ENCODE data around the gene DGKA. TPM values are rescaled to one million over a fixed set of nuclear protein-coding genes. Genes with fewer than 3 reads are reported as not detected.

Gene DGKA
- total and polyA plus RNA-seq, 2 of the 13 experiments (the other 11 are each of a cell fraction or from before 2014, with no cell fraction given): 2.4 to 5.4 TPM

DNA sequence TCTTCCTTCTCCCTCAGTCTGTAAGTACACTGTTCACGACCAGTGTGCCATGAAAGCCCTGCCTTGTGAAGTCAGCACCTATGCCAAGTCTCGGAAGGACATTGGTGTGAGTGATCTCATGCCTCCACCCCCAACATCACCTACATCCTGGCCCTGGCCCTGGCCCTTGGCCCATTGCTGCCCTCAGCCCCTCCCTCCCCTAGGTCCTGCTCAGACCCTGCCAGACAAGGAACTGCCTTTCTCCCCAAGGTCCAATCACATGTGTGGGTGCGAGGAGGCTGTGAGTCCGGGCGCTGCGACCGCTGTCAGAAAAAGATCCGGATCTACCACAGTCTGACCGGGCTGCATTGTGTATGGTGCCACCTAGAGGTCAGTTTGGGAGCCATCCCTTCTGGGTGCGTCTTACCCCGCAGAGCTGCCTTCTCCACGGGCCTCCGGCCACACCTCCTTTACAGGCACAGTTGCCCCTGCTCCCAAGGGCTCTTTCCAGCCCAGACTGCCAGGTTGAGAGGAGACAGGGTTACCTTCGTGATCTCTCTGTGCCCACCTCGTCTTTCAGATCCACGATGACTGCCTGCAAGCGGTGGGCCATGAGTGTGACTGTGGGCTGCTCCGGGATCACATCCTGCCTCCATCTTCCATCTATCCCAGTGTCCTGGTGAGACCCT, 9.2 kb downstream of the DGKA start (continued):
- TF ChIP-seq HDAC1 (CRISPR knock-in tag; IDR thresholded peaks at IDR 0.05): no peak
- no peak for TF ChIP-seq MAZ (IDR thresholded peaks at IDR 0.05; ENCODE audit: borderline replicate concordance, low read depth, low read length)
- TF ChIP-seq MAZ (CRISPR knock-in tag; IDR thresholded peaks at IDR 0.05; ENCODE audit: low read depth): 0 out of 2 replicates have a peak, but pooled peaks have one; percentile 20
- peak; percentile 53; the same call in 1 of the 2 replicates for TF ChIP-seq ZNF230 (CRISPR knock-in tag; IDR thresholded peaks at IDR 0.05)
- TF ChIP-seq ZNF782 (CRISPR knock-in tag; IDR thresholded peaks at IDR 0.05; ENCODE audit: borderline replicate concordance): no peak
- TF ChIP-seq ZNF556 (CRISPR knock-in tag; IDR thresholded peaks at IDR 0.05; ENCODE audit: borderline replicate concordance): peak; percentile 49; the same call in 1 of the 2 replicates
- TF ChIP-seq FIP1L1 (IDR thresholded peaks at IDR 0.05; ENCODE audit: borderline replicate concordance, insufficient read depth, low read depth, low read length): no peak
- TF ChIP-seq ZNF256 (CRISPR knock-in tag; conservative IDR thresholded peaks at IDR 0.05): no peak
- TF ChIP-seq MTF1 (CRISPR knock-in tag; IDR thresholded peaks at IDR 0.05): no peak
- no peak for TF ChIP-seq CREB1 (IDR thresholded peaks at IDR 0.05)
- no peak for TF ChIP-seq CREB1 (CRISPR knock-in tag; IDR thresholded peaks at IDR 0.05)
- TF ChIP-seq, protein P1, sequence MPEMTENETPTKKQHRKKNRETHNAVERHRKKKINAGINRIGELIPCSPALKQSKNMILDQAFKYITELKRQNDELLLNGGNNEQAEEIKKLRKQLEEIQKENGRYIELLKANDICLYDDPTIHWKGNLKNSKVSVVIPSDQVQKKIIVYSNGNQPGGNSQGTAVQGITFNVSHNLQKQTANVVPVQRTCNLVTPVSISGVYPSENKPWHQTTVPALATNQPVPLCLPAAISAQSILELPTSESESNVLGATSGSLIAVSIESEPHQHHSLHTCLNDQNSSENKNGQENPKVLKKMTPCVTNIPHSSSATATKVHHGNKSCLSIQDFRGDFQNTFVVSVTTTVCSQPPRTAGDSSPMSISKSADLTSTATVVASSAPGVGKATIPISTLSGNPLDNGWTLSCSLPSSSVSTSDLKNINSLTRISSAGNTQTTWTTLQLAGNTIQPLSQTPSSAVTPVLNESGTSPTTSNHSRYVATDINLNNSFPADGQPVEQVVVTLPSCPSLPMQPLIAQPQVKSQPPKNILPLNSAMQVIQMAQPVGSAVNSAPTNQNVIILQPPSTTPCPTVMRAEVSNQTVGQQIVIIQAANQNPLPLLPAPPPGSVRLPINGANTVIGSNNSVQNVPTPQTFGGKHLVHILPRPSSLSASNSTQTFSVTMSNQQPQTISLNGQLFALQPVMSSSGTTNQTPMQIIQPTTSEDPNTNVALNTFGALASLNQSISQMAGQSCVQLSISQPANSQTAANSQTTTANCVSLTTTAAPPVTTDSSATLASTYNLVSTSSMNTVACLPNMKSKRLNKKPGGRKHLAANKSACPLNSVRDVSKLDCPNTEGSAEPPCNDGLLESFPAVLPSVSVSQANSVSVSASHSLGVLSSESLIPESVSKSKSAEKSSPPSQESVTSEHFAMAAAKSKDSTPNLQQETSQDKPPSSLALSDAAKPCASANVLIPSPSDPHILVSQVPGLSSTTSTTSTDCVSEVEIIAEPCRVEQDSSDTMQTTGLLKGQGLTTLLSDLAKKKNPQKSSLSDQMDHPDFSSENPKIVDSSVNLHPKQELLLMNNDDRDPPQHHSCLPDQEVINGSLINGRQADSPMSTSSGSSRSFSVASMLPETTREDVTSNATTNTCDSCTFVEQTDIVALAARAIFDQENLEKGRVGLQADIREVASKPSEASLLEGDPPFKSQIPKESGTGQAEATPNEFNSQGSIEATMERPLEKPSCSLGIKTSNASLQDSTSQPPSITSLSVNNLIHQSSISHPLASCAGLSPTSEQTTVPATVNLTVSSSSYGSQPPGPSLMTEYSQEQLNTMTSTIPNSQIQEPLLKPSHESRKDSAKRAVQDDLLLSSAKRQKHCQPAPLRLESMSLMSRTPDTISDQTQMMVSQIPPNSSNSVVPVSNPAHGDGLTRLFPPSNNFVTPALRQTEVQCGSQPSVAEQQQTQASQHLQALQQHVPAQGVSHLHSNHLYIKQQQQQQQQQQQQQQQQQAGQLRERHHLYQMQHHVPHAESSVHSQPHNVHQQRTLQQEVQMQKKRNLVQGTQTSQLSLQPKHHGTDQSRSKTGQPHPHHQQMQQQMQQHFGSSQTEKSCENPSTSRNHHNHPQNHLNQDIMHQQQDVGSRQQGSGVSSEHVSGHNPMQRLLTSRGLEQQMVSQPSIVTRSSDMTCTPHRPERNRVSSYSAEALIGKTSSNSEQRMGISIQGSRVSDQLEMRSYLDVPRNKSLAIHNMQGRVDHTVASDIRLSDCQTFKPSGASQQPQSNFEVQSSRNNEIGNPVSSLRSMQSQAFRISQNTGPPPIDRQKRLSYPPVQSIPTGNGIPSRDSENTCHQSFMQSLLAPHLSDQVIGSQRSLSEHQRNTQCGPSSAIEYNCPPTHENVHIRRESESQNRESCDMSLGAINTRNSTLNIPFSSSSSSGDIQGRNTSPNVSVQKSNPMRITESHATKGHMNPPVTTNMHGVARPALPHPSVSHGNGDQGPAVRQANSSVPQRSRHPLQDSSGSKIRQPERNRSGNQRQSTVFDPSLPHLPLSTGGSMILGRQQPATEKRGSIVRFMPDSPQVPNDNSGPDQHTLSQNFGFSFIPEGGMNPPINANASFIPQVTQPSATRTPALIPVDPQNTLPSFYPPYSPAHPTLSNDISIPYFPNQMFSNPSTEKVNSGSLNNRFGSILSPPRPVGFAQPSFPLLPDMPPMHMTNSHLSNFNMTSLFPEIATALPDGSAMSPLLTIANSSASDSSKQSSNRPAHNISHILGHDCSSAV (CRISPR knock-in tag; IDR thresholded peaks at IDR 0.05; ENCODE audit: borderline replicate concordance): no peak
- TF ChIP-seq ZFX (CRISPR knock-in tag; IDR thresholded peaks at IDR 0.05; ENCODE audit: low read depth): peak; percentile 33; the same call in 1 of the 2 replicates
- TF ChIP-seq MED1 (CRISPR knock-in tag; IDR thresholded peaks at IDR 0.05): 0 out of 2 replicates have a peak, but pooled peaks have one; percentile 11
- TF ChIP-seq RFX3 (CRISPR knock-in tag; IDR thresholded peaks at IDR 0.05): no peak
- 0 out of 2 replicates have a peak, but pooled peaks have one; percentile 57 for TF ChIP-seq JUN (CRISPR knock-in tag; IDR thresholded peaks at IDR 0.05)
- TF ChIP-seq, protein P2, sequence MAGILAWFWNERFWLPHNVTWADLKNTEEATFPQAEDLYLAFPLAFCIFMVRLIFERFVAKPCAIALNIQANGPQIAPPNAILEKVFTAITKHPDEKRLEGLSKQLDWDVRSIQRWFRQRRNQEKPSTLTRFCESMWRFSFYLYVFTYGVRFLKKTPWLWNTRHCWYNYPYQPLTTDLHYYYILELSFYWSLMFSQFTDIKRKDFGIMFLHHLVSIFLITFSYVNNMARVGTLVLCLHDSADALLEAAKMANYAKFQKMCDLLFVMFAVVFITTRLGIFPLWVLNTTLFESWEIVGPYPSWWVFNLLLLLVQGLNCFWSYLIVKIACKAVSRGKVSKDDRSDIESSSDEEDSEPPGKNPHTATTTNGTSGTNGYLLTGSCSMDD (CRISPR knock-in tag; IDR thresholded peaks at IDR 0.05): no peak
- no peak for TF ChIP-seq FOXA1 (IDR thresholded peaks at IDR 0.05)
- no peak for TF ChIP-seq FOXA1 (CRISPR knock-in tag; IDR thresholded peaks at IDR 0.05)
- peak; percentile 54; the same call in 1 of the 2 replicates for TF ChIP-seq THAP11 (CRISPR knock-in tag; IDR thresholded peaks at IDR 0.05)
- TF ChIP-seq, protein P3, sequence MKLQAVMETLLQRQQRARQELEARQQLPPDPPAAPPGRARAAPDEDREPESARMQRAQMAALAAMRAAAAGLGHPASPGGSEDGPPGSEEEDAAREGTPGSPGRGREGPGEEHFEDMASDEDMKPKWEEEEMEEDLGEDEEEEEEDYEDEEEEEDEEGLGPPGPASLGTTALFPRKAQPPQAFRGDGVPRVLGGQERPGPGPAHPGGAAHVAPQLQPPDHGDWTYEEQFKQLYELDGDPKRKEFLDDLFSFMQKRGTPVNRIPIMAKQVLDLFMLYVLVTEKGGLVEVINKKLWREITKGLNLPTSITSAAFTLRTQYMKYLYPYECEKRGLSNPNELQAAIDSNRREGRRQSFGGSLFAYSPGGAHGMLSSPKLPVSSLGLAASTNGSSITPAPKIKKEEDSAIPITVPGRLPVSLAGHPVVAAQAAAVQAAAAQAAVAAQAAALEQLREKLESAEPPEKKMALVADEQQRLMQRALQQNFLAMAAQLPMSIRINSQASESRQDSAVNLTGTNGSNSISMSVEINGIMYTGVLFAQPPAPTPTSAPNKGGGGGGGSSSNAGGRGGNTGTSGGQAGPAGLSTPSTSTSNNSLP (IDR thresholded peaks at IDR 0.05; ENCODE audit: low read depth, low read length): no peak
